Panc1 (cell line): Measurements from ENCODE around the gene ASXL1.

ENCODE experiments used
- POLR2AphosphoS5 ChIP-seq: IDR thresholded peaks from 2 replicates; pipeline ENCODE4 v1.6.1; 2012; ENCODE audit warnings: mild to moderate bottlenecking, low read depth, low read length, moderate library complexity
- SIN3A ChIP-seq: IDR thresholded peaks from 2 replicates; pipeline ENCODE4 v1.6.1; 2012; ENCODE audit warnings: low read depth, mild to moderate bottlenecking, low read length, moderate library complexity, borderline replicate concordance; ENCODE audit not compliant: insufficient read depth
- TCF7L2 ChIP-seq: IDR thresholded peaks from 2 replicates; pipeline ENCODE4 v1.6.1; 2011; ENCODE audit warnings: mild to moderate bottlenecking, low read depth, low read length, inconsistent platforms
- TF ChIP-seq, protein P1 (sequence below): fragments of 450-650 bp; IDR thresholded peaks from 2 replicates; pipeline ENCODE4 v1.5.1; 2017; ENCODE audit warnings: mild to moderate bottlenecking
- TF ChIP-seq, protein P2 (sequence below), 2 experiments: IDR thresholded peaks; 2 replicates each; pipeline ENCODE4 v1.6.1; 2011 to 2012; ENCODE audit warnings: low read depth in 2 of 2, control low read depth in 1 of 2, low read length in 1 of 2, mild to moderate bottlenecking in 1 of 2, moderate library complexity in 1 of 2; ENCODE audit not compliant: insufficient read depth in 1 of 2

DNA sequence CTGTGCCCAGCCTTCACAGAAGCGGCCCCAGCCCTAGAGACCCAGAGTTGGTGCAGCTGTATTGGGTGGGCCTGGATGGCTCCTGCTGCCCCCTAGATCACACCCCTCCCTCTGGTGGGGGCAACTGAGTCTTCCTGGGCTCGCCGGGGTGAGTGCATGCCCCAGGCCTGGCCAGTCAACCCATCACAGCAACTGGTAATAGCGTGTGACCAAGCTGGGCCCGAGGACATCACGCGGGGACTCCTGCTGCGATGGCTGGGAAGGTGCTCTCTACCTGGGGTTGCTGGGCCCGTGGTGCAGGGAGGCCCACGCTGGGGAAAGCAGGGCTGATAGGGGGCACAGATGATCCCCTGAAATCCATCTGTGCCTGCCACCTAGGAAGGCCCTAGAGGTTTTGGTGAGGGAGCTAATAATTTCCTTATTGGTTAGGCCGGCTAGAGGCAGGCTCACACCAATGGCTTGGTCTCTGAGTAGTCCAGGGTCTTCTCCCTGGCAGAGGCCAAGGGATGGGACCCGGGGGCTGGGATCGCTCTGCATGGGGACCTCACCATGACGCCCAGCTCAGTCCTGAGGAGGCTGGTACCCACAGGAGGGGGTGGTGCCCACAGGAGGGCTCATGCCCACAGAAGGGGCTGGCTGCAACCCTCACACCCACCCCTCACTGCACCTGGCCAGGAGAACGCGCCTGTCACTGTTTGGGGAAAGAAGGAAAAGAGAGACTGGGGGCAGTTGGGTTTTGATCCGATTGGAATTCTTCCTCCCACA lies 103.9 kb downstream of the ASXL1 start:
- TF ChIP-seq SIN3A = no peak
- TF ChIP-seq, protein P1, sequence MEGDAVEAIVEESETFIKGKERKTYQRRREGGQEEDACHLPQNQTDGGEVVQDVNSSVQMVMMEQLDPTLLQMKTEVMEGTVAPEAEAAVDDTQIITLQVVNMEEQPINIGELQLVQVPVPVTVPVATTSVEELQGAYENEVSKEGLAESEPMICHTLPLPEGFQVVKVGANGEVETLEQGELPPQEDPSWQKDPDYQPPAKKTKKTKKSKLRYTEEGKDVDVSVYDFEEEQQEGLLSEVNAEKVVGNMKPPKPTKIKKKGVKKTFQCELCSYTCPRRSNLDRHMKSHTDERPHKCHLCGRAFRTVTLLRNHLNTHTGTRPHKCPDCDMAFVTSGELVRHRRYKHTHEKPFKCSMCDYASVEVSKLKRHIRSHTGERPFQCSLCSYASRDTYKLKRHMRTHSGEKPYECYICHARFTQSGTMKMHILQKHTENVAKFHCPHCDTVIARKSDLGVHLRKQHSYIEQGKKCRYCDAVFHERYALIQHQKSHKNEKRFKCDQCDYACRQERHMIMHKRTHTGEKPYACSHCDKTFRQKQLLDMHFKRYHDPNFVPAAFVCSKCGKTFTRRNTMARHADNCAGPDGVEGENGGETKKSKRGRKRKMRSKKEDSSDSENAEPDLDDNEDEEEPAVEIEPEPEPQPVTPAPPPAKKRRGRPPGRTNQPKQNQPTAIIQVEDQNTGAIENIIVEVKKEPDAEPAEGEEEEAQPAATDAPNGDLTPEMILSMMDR = no peak
- no peak for TF ChIP-seq POLR2AphosphoS5
- no peak for TF ChIP-seq TCF7L2
- TF ChIP-seq, protein P2, sequence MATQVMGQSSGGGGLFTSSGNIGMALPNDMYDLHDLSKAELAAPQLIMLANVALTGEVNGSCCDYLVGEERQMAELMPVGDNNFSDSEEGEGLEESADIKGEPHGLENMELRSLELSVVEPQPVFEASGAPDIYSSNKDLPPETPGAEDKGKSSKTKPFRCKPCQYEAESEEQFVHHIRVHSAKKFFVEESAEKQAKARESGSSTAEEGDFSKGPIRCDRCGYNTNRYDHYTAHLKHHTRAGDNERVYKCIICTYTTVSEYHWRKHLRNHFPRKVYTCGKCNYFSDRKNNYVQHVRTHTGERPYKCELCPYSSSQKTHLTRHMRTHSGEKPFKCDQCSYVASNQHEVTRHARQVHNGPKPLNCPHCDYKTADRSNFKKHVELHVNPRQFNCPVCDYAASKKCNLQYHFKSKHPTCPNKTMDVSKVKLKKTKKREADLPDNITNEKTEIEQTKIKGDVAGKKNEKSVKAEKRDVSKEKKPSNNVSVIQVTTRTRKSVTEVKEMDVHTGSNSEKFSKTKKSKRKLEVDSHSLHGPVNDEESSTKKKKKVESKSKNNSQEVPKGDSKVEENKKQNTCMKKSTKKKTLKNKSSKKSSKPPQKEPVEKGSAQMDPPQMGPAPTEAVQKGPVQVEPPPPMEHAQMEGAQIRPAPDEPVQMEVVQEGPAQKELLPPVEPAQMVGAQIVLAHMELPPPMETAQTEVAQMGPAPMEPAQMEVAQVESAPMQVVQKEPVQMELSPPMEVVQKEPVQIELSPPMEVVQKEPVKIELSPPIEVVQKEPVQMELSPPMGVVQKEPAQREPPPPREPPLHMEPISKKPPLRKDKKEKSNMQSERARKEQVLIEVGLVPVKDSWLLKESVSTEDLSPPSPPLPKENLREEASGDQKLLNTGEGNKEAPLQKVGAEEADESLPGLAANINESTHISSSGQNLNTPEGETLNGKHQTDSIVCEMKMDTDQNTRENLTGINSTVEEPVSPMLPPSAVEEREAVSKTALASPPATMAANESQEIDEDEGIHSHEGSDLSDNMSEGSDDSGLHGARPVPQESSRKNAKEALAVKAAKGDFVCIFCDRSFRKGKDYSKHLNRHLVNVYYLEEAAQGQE (IDR thresholded peaks at IDR 0.05; ENCODE audit: insufficient read depth in 1 of 2, low read depth in 2 of 2, low read length in 1 of 2) = no peak
